NCI-H446 (cell line): ENCODE results near the gene ZBTB20.

Experiments used
- DNase-seq, 2 experiments: peaks; one replicate each; lab custom pipeline; 2025; lab: John Stamatoyannopoulos, UW

ZBTB20 gene

GRCh38 chr3:114760679-114761078 lies 386.4 kb downstream of the ZBTB20 start:
- DNase-seq: no peak

DNA sequence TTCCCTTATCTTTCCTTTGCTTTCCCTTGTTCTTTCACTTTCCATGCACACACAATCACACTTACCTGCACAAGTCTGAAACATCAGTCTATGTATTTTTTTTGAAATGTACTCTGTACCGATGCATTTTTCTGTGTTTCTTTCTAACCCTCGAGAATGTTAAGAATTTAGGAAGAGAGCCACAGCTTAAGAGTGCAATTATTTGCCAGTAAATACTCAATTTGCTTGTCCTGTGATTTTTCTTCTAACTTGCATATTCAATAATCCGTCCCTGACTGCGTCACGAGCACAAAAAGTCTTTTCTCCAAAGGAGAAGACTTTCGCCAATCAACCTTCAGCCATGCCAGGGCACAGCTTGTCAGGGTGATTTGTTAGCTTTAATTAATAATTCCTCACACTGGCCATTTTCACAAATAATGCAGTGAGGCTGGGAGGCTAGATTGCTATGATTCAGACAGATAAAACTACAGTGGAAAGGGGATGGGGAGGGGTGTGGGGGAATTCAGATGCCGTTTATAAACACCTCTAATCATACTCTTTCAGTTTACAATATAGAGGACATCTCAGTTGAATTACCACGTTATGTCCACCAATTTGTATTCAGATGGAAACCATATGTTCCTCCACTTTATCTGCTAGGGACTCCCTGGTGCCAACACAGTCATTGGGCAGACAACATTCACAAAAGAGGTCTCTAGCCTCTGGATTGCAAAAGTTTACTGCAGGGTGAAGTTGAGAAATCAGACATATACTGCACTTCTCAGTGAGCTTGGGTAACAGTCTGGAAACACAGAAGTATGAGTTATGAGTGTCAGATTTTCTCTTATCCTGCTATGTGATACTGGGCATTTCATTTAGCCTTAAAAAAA lies 388.0 kb downstream of the ZBTB20 start:
- DNase-seq: peak in 1 of 2 experiments; percentile 47

DNA sequence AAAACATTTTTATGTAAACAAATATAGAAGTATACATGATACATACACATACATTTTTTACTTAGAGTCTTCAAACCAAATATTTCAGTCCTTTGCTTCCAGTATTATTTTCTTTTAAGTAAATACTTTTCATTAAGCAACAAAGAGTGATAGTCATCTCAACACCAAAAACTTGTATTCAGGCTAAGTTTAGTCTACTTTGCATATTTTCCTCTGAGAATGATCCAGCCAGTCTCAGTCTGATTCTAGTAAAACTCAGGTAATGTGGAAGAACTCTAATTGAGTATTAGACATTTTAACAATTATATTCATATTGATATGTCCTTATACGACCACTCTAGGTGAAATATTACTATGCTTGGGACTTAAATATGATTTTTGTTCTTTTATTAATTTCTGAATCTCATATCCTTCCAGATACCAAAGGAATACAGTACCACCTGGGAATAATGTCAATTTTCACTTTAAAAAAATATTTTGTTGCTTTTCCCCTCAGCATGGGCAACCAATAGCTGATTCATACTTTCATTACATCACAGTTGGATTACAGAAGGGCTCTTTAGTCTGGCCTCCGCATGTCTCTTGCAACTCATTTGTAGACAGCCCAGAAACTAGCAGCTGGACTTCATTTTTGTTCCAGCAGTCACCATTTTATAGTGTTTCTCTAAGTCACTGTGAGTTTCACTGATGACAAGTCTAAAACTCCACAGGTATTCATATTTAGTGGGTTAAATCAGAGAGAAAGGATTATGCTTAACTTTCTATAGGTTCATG lies 390.4 kb downstream of the ZBTB20 start:
- peak in 1 of 2 experiments; percentile 72 for DNase-seq

DNA sequence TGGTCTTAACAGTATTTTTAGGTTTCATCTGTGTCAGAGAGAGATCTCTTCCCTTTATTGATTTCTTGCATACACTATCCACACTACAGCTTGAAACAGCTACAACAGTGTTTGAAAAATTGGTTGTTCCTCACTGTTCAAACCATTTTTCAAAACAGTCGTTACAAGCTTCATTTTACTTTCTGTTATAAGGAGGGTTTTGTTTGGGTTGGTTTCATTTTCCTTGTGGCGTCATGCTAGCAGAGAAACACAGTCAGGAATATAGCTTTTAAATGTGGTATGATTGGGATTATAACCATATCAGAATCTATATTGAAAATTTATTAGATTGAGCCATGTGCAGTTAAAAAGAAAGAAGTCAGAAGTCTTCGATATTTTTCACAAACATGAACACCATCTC lies 400.6 kb downstream of the ZBTB20 start:
- DNase-seq: no peak

DNA sequence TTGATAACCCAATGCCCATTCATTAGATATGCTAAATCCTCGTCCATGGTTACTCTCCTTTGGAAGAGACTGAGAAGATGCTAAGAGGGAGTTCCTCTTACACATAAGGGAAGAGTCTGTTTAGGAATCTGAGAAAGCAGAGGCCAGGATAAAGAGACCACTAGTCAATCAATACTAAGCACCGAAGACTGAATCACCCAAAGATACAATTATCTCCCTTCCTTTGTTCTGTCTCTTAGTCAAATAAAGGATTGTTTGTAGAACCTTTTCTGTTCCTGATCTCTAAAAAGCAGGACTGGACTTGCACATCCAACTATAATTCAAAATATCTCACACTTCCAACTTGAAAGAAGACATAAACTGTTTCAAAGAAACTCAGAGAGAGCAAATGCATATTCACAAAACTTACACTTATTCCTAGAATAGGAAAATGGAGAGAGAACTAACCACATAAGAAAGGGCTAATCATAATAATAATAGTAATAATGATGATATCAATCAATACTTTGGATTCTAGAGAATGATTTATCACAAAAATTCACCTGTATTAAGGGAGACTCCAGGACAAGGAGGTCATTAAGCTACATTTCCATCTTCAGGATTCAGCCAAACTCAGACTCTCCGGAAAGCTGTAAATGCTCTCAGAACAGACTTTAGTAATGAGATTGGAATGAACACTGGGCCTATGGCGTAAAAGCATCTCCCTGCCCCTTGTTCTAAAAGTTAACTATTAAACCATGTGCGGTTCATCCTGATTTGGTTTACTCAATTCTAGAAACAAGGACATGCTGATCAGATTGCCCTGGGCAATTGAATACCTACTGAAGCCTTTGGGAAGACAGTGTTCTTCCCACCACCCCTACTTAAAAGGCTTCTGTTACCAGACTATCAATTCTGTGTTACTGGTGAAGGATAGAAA lies 401.5 kb downstream of the ZBTB20 start:
- DNase-seq: no peak

GRCh38 chr3:114743746-114744485 lies 403.2 kb downstream of the ZBTB20 start:
- no peak for DNase-seq

DNA sequence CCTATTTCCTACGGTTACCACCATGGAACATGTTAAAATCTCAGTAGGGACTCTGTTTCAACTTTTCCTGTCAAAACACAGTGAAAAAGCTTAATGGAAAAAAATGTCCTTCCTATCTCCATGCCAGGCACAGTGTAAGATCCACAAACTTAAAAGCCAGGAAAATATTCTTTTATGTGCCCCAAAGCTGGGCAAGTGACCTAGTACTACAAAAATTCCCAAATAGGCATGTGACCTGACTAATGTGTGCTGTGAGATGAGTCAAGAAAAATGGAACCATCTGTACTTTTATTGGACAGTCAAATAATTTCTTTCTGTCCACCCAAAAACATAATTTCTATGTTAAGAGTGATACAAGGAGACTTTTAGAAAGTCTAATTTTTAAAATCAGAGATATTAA lies 406.0 kb downstream of the ZBTB20 start:
- no peak for DNase-seq

DNA sequence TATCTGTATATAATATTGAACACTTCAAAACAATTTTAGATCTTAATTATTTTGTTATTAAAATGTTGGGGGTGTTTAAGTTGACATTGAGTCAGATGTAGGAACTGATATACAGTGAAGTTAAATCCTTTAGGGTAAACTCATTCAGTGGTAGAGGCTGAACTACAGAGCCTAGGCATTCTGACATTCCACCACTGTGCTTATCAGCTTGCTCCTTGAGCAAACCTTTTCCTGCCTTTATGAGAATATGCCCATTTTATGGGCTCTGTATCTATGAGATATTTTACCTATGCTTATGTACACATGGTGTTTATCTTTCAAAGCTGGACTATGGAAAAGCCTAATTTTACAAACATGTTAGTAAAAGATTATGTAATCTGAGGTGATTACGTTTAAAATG lies 407.5 kb downstream of the ZBTB20 start:
- no peak for DNase-seq

DNA sequence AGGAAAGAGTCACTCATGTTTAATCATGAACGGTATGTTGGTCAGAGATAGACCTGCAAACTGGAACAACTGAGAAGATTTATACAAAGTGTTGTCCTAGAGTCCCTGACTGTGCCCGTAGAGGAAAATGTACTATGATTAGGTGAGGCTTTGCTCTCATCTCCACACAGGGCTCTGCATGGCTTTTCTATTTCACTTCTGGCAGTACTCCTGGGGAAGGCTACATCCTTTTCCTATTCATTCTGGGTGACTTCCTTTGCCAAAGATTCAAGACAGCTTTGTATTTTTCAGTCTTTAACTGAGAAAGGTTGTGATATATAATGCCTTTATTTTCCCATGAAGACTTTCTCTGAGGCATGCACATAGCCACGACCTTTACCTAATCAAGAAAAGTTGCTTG lies 414.7 kb downstream of the ZBTB20 start:
- no peak for DNase-seq

GRCh38 chr3:114730397-114730796 lies 416.7 kb downstream of the ZBTB20 start:
- DNase-seq: no peak

GRCh38 chr3:114727373-114727772 lies 419.7 kb downstream of the ZBTB20 start:
- no peak for DNase-seq

GRCh38 chr3:114725966-114726365 lies 421.1 kb downstream of the ZBTB20 start:
- DNase-seq: no peak

GRCh38 chr3:114722530-114722929 lies 424.6 kb downstream of the ZBTB20 start:
- DNase-seq: no peak

DNA sequence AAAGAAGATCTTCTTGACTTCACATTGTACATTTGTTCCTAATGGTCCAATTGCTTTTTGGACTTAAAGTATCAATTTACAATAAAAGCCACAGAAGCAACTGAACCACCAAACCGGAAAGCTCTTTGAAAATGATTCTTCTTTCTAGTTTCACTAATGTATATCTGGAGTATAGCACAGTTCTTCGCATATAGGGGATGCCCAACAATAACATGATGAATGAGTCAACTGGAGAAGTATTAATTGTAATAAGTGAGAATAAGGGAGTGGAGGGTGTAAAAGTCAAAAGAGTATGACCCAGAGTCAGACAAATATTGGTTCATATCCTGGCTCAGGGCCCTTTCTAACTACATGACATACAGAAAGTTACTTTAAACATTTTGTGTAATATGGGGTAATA lies 425.2 kb downstream of the ZBTB20 start:
- no peak for DNase-seq

DNA sequence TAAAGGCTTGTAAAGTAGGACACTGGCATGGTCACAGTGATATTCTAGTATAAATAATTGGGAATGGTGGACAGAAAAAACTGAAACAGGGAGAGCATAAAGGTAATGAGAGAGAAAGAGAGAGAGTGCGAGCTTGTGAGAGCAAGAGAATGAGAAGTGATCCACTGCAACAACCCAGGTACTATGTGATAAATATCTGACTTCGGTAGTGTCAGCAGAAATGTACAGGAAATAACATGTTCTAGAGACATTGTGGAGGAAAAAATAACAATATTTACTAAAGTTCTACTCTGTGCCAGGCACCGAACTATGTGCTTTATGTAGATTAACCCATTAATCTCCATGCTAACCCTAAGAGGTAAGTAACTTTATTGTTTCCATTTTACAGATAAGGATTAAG lies 425.9 kb downstream of the ZBTB20 start:
- no peak for DNase-seq

GRCh38 chr3:114718898-114719210 lies 428.2 kb downstream of the ZBTB20 start:
- no peak for DNase-seq

DNA sequence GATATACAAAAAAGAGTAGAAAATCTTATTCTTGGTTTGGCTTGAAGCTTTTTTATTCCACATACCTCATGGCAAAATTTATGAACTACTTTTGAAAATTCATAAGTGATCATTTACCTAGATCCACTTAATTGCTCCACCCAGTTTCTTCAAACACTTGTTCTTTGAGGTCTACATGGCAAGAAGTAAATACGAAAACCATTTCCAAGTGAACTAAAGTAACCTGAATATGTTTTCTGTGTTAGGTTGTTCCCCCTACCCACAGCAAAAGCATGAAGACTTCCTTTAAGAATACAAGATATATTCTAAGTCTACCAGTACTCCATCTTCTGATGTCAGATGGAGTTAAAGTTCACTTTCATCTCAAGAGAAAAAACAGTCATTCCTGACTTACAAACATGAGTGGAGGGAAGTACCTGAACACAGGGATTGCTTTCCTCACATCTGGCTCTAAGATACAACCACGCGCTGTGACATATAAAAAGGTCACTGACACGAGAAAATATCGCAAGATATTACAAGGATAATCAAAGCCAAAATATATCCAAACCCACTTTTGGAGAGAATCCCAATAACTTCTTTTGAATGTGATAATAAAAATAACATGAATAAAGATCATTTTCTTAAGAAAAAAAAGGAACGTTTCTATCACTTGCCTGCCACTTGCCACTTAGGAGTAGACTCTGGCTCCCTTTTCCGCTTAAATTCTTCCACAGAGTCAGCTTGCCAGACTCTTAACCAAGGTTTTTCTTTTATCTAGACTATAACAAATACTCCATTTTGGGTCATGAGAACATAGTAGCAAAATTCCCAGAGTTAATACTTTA lies 428.8 kb downstream of the ZBTB20 start:
- DNase-seq: no peak

DNA sequence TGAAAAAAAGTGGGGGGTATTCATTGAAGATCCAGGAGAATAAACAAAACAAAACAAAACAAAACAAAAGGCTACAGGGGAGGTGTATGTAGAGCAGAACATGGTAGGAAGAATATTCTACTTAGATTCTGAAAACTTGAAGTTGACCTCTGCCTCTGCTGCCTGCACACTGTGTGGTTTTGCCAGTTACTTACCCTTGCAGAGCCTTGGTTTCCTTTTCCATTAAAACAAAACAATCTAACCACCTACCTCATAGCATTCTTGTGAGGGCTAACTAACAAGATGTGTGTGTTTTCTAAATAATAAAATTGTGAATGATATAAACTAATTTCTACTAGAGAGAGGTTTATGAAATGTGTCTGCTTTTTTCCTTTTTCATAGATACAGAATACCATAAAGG lies 430.2 kb downstream of the ZBTB20 start:
- no peak for DNase-seq

DNA sequence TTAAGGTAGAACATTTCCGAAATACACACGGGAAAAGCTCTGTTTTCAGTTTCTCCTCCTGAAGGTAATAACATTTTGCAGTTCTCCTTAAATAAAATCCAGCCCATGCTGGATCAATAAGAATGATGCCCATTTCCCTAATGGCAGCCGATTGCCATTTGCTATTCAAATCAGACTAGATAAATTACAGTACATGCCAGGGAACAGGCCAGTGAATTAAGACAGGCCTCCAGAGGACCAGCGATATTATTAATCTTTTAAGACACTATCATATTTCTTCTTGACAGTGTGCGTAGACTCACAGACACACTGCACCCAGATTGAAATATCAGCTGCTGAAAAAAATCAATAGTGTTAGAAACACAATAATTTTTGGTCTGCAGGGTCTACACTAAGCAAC lies 431.0 kb downstream of the ZBTB20 start:
- no peak for DNase-seq

GRCh38 chr3:114714957-114715460 lies 432.1 kb downstream of the ZBTB20 start:
- no peak for DNase-seq

- no peak for DNase-seq
Observed at GRCh38 chr3:114714237-114714636, 432.9 kb downstream of the ZBTB20 start.
